ENCODE measurements around the gene SGSH.

SGSH gene

GRCh38 chr17:80212109-80212508 lies 8.0 kb downstream of the SGSH start:
- no peak overlapping the region for H3K4me3 ChIP-seq (replicated peaks; ENCODE audit: low read depth, low read length)
- DNase-seq (ENCODE audit: low read depth): no peak
- no peak for TF ChIP-seq CTCF (IDR thresholded peaks at IDR 0.05; ENCODE audit: low read length, missing control alignments)

GRCh38 chr17:80210348-80211108 lies 9.6 kb downstream of the SGSH start:
- no peak for TF ChIP-seq CTCF (IDR thresholded peaks at IDR 0.05; ENCODE audit: low read length, missing control alignments)

GRCh38 chr17:80209765-80210164 lies 10.4 kb downstream of the SGSH start:
- TF ChIP-seq CTCF (IDR thresholded peaks at IDR 0.05; ENCODE audit: low read length, missing control alignments): no peak
- DNase-seq (ENCODE audit: low read depth): no peak
- H3K4me3 ChIP-seq (replicated peaks; ENCODE audit: low read depth, low read length): no peak overlapping the region

More at GRCh38 chr17:80210348-80211108, 9.6 kb downstream of the SGSH start:
- DNase-seq (ENCODE audit: low read depth): no peak
- no peak overlapping the region for H3K4me3 ChIP-seq (replicated peaks; ENCODE audit: low read depth, low read length)

- TF ChIP-seq CTCF (IDR thresholded peaks at IDR 0.05; ENCODE audit: low read length, missing control alignments): no peak
- H3K4me3 ChIP-seq (replicated peaks; ENCODE audit: low read depth, low read length): no peak overlapping the region
- DNase-seq (ENCODE audit: low read depth): no peak
Observed at GRCh38 chr17:80208050-80208449, 12.1 kb downstream of the SGSH start.

GRCh38 chr17:80205811-80206210 lies 14.3 kb downstream of the SGSH start:
- TF ChIP-seq CTCF (IDR thresholded peaks at IDR 0.05; ENCODE audit: low read length, missing control alignments): no peak
- DNase-seq (ENCODE audit: low read depth): no peak
- no peak overlapping the region for H3K4me3 ChIP-seq (replicated peaks; ENCODE audit: low read depth, low read length)

GRCh38 chr17:80204626-80205468 lies 15.3 kb downstream of the SGSH start:
- TF ChIP-seq CTCF (IDR thresholded peaks at IDR 0.05; ENCODE audit: low read length, missing control alignments): no peak
- no peak overlapping the region for H3K4me3 ChIP-seq (replicated peaks; ENCODE audit: low read depth, low read length)
- DNase-seq (ENCODE audit: low read depth): no peak

Data from fibroblast of pulmonary artery (primary cell).